ENCODE data around the gene ADCY10. TPM values are rescaled to one million over a fixed set of nuclear protein-coding genes. Genes with fewer than 3 reads are reported as not detected.
"Not testable (repeated sequence)": the region's sequence is repeated elsewhere in the genome, so short reads cannot be mapped to it uniquely, and the experiment has no call there.

The ADCY10 gene
- total RNA-seq, 1 experiment from 2014 or later, result not detected

DNA sequence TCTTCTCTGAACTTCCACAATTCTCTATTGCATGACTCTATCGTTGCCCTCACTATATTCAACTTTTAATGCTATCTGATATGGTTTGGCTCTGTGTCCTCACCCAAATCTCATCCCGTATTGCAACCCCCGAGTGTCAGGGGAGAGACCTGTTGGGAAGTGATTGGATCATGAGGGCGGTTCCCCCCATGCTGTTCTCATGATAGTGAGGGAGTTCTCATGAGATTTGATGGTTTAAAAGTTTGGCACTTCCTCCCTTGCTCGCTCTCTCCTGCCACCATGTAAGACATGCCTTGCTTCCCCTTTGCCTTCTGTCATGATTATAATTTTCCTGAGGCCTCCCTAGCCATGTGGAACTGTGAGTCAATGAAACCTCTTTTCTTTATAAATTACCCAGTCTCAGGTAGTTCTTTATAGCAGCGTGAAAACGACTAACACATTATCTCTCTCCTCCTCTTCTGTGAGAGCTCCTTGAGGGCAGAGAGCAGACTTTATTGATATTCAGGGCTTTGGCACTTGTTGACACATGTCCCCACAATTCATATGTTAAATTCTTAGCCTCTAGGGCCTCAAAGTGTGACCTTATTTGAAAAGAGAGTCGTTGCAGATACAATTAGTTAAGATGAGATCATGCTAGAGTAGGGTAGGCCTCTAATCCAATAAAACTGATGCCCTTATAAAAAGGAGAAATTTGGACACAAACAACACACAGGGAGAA is 52.1 kb downstream of the ADCY10 start:
- no peak for DNase-seq (ENCODE audit: low spot score)

DNA sequence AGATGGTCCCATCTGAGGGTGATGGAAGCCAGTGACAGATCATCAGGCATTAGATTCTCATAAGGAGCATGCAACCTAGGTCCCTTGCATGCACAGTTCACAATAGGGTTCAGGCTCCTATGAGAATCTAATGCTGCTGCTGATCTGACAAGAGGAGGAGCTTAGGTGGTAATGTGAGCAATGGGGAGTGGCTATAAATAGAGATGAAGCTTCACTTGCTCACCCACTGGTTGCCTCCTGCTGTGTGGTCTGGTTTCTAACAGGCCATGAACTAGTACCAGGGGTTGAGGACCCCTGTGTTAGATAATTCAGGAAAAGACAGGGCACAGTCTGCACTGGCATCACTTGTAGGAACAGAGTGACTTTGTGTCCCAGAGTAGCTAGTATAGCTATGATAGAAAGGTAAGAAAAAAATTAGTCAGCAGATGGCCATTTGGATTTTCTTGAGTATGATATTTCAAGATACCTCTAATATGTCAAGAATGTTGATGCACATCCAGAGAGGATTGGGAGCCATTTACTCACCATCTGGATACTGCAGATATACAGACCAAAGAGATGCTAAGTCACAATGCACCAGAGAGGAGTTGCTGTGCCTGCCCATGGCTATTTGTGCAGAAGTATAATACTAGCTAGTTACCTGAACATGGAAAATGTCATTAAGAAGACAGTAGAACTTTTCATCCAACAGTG is 53.6 kb downstream of the ADCY10 start:
- DNase-seq (ENCODE audit: low spot score), result peak; percentile 14

DNA sequence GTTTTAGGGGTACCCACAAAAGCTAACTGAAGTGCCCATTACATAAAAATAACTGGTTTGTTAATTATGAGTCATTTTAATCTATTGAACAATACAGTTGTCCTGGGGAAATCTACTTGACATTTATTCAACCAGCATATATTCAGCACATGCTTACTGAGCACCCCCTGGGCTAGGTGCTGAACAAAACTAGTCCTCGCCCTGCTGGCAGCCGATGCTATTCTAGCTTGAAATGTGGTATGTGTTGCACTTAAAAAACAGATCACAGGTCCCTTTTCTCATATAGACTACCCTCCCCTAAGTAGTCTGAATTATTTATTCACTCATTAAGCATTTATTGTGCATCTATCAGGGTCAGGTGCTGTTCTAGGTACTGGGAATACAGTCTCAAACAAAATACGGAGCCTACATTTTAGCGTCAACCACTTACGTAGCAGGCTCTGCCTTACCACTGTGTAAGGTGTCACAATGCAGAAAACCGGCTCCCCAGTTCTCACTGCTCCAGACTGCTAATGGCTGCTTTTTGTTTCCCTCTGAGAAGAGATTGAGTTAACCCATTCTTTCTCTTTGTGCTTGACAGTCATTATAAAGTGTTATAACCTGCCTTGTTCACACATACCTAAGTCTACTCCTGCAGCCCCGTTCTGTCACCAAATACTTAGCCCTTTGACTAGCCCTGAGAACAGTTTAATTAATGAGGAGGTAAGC is 57.1 kb downstream of the ADCY10 start:
- DNase-seq (ENCODE audit: low spot score), result no peak

DNA sequence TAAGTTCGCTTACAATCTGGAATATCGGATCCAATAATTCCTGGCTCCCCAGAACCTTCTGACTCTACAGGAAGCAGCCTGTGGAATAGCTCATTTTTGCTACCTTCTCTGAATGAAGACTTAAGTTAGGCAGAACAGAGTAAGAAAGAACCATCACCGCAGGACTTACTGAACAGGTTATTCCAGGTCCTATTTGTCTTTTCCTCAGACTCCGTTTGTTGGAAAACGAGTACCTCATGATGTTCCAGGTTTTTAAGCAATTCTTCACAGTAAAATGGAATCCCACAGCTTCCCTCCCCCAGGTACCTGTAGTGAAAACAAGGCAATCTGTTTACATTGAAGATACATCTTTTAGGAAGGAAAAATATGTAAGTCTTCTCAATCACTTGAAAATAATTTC is 59.8 kb downstream of the ADCY10 start:
- no peak for DNase-seq (ENCODE audit: low spot score)

DNA sequence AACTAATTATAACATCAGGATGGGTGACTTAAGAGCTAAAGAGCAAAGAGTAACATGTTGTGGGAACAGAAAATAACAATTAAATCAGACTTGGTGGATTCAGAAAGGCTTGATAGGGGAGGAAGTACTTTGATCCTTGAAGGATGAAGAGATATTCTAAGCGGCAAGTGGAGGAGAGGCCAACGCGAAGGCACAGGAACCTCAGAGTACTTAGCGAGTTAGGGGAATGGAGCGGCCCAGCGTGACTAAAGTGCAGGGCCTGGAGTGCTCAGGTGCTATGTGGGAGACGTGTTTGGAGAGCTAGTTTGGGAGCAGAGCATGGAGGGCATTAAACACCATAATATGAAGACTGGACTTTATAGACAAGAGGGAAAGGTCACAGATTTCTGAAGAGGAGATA is 64.3 kb downstream of the ADCY10 start:
- DNase-seq (ENCODE audit: low spot score), result no peak

DNA sequence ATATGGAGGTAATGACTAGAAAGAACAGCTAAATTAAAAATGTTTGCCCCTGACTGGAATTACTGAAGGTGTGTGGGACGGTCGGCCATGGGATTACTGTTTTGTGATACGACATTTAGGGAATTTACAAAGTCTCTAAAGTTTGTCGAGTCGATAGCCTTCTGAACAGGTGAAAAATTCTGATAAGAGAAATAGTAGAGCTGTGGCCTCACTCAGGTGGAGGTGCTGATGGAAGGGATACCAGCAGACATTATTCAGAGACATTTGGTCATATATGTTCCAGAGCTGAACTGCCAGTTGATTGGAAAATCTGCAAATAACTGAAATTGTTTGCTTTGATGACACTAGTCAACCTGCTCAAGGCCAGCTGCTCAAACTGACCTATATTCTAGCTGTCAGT is 71.1 kb downstream of the ADCY10 start:
- DNase-seq (ENCODE audit: low spot score), result no peak

DNA sequence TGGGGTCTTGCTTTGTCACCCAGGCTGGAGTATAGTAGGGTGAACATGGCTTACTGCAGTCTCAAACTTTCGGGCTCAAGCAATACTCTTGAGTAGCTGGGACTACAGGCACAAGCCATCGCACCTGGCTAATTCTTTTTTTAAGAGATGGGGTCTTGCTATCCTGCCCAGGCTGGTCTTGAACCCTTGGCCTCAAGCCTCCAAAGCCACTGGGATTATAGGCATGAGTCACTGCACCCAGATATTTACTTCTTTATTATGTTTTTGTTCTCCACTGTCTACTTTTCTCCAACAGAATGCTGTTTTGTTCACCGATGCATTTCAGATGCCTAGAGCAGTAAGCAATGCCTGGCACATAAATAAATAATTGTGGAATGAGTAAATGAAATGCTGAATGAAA is 72.4 kb downstream of the ADCY10 start:
- no peak for DNase-seq (ENCODE audit: low spot score)

DNA sequence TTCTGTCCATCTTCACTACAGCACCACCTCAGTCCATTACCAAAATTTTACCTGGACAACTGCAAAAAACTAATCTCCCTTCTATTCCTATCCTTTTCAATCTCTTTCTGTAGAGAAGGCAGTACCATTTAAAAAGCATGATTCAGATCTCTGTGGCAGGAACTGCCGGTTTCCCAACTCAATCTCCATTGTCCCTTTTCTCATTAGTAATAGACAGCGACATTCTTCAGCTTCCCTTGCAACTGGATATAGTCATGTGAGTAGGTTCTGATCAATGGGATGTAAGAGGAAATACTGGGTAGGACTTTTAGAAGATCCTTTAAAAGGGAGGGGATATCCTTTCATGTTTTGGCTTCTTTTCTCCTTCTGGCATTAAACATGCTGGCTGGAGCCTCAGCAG is 74.9 kb downstream of the ADCY10 start:
- DNase-seq (ENCODE audit: low spot score), result no peak

DNA sequence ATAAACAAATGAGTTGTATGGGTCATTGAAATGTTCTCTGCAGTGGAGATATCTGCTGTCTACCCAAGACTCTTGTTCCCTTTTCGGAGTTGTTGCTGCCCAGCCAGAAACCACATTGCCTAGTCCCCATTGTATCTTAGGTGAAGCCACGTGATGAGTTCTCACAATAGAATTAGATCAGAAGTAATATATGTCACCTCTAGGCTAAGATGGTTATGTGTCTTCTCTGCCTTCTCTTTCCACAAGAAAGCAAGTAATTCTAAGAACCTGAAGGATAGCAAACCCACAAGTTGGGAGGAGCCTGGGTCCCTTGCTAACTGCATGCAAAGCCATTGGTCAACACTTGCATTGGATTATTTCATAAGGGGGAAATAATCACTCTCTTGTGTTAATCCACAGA is 76.6 kb downstream of the ADCY10 start:
- DNase-seq (ENCODE audit: low spot score), result no peak

DNA sequence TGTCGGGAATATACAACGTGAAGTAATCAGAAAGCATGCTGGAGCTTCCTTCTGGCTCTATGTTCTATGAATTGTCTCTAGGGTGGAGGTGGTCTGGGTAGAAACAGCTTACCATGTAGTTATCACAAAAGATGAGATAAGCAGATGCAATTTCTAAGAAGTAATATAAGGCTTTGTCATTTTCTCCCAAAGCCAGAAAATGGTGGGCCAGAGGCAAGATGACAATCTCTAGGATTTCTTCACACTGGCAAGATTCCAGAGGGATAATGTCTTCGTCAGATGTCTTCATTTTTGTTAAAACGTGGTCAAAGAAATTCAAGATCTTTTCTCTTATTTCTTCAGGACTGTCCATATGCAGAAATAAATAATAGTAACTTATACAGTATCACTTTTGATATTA is 77.7 kb downstream of the ADCY10 start:
- no peak for DNase-seq (ENCODE audit: low spot score)

DNA sequence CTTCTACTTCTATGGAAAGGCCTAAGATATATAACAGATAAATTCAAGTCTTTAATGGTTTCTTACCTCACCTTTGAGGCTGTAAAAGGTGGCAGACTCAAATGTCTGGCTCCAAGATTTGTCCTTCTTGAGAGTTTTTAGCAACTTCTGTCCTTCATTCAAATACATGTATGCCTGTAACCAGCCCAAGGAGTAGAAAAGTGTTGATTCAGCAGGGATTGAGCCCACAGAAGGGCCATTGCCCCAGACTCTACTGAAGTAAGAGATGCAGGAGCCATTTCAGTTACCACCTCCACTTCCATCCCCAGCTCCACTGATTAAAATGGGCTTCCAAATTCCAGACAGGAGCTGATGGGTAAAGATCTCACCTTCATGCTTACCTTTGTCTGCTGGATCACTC is 80.0 kb downstream of the ADCY10 start:
- DNase-seq (ENCODE audit: low spot score), result no peak

DNA sequence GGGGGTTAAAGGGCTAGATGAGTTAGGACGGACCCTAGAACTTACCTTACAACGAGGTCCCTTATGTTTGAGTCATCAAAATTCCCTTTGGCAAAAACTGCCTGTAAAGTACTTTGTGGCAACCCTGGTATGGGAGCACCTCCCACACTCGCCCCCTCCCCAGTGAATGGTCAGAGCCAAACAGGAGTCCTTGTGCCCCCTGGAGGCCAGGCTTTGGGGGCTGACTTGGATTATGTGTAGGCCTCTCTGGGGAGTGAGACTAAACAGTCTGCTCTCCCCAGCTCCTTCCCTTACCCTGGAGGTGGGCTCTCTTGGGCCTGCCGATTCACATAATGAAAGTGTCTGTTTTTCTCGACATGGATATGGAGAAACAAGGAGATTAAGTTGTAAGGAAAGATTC is 81.2 kb downstream of the ADCY10 start:
- no peak for DNase-seq (ENCODE audit: low spot score)

DNA sequence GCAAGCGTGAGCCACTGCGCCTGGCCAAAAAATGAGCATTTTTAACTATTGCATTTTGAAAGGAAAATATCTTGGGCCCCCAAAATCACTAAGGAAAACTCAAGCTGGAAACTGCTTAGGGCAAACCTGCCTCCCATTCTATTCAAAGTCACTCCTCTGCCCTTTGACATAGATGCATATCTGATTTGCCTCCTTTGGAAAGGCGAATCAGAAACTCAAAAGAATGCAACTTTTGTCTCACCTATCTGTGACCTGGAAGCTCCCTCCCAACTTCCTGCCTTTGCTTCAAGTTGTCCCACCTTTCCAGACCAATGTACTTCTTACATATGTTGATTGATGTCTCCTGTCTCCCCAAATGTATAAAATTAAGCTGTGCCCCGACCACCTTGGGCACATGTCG is 83.3 kb downstream of the ADCY10 start:
- DNase-seq (ENCODE audit: low spot score), result not testable (repeated sequence)

DNA sequence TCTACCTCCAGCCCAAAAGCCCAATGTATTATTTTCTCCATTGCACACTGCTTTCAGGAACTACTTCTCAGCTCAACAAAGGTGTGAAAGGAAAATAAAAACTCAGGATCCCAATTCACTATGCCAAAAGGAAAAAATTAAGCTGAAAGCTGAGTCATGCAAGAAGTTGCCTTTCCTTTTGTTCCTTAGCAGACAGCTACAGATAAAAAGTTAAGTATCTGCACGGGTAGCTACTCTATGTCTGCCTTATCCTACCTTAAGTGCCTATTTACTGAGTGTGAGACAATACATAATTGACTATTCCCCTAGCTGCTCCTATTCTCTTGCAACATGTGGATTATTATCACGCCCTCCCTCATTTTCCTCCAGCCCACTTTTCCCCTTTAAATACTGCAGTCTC is 84.1 kb downstream of the ADCY10 start:
- no peak for DNase-seq (ENCODE audit: low spot score)

DNA sequence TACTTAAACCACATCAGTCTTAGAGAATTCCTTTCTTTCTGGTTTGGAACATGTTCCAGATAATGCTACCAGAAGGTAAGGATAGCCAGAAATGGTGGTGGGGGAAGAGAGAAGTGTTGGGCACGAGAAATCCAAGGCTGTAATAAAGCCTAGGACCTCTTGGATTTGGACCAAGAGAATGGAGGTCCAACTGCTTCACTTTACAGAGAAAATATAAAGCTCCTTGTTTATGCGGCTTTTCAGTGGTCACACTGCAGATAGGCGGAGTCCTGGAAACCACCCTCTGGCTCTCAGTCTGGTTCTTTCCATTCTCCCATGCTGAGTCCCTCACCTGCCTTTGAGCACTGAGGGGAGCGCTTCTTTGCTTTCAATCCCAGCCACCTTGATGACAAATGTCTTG is 87.8 kb downstream of the ADCY10 start:
- DNase-seq (ENCODE audit: low spot score), result no peak

DNA sequence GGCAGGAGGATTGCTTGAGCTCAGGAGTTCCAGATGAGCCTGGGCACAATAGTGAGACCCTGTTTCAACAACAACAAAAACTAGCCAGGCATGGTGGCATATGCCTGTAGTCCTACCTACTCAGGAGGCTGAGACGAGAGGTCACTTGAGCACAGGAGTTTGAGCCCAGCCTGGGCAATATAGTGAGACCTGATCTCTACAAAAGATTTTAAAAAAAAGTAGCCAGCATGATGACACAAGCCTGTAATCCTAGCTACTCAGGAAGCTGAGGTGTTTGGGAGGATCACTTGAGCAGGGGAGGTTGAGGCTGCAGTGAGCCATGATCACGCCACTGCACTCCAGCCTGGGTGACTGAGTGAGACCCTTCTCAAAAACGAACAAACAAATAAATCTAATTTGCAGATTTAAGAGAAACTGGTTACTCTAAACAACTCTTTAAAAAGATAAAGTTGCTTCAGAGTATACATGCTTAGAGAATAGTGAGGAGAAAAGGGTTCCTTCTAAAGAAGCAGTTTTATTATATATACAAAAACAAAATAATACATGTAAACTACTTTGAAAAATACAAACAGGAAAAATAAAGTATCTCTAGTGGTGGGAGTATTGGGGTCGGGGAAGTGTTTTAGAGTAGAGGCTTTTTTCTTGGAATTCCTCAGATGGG is 88.4 kb downstream of the ADCY10 start:
- DNase-seq (ENCODE audit: low spot score), result no peak

DNA sequence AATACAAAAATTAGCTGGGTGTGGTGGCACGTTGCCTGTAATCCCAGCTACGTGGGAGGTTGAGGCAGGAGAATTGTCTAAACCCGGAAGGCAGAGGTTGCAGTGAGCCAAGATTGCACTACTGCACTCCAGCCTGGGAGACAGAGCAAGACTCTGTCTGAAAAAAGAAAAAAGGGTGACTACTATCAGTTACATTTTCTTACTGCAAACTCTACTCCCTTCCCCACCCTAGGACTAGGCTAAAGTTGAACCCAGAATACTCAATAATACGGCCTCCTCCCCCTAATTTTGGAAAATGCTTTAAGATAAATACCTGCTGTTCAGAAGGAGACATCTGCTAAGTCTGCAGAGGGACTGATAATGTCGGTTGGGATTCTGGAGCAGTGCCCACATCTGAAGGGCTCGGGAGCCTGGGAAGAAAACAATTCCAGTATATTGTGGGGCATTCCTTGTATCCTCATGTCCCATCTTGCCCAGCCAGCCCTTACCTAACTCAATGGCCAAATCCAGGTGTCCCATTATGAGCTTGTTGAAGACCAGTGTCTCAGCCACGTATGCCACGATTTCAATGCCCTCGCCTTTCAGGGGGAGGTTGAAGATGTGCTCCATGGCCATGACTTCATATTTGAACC is 89.7 kb downstream of the ADCY10 start:
- DNase-seq (ENCODE audit: low spot score), result no peak

DNA sequence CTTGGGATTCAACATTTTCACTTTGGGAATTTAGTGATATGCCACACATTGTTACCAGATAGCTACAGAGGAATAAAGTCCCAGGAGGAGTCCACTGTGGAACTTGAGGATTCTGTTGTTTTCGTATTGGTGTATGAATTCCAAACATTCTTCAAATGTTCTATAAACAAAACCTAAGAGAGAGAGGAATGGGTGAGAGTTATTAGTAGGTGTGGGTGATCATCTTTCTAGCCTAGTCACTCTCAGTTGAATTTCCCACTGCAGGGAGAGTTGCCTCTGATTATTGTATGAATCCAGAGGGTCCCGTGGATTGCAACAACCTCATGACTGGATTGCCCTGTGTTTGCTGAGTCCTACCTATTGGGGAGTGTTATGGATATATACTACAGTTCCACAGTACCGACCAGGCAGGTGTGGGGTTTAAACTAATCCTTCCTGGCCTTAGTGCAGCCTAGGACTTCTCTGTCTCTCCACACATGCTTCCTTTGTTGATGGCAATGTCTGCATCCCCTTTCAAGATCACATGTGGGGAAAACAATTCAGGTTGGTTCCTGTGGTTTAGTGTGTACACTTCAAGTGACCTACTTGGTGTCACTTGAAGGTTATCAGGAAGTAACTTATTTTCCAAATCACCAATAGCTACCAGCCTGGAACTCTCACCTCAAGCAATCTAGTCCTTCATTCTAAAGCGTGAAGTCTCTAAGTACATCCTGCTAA is 91.8 kb downstream of the ADCY10 start:
- peak; percentile 51 for DNase-seq (ENCODE audit: low spot score)

DNA sequence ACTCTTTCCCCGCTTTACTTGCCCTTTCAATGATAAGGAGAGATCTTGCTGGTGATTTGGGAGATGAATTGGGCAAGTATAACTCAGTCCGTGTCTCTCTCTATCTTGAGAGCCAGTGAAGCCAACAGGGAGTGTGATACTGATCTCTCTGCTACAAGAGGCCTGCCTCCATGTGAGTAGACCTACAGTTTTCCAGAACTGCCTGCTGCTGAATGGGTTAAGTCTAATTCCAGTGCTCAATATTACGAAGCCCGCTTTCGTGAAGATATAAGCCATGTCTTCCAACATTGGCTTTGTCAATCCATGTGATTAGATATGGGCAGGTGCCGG is 92.6 kb downstream of the ADCY10 start:
- no peak for DNase-seq (ENCODE audit: low spot score)

DNA sequence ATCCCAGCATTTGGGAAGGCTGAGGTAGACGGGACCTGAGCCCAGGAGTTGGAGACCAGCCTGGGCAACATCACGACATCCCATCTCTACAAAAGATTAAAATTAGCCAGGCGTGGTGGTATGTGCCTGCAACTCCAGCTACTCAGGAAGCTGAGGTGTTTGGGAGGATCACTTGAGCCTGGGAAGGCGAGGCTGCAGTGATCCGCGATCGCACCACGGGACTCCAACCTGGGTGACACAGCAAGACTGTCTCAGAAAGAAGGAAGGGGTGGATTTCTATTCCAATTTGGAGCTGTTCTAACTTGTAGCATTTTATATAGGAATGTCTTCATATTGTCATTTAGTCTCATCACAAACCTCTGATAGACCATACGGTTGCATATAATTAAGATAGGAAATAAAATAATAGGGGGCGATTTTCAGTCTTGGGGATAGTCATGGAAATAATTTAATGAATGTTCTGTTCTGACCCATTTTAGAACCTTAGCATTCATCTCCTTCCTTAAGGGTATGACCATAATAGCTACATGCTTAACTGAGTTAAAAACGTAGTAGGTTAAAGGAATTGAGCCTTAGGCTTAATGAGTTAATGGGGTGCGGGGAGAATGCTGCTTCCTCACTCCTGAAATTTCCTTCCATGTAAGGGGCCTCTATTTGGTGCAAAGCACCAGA is 93.1 kb downstream of the ADCY10 start:
- DNase-seq (ENCODE audit: low spot score), result peak; percentile 60

Measured in A172 (cell line).